Esophagus squamous epithelium (tissue), 4 donors: ENCODE data around the gene STX19.

ENCODE experiments used
- POLR2A ChIP-seq, 4 donors: fragments of 450-650 bp; IDR thresholded peaks; one replicate each; pipeline ENCODE4 v1.6.1; 2017; ENCODE audit warnings: antibody characterized with exemption in 4 of 4, mild to moderate bottlenecking in 4 of 4, moderate library complexity in 3 of 4
- TF ChIP-seq, protein P1 (sequence below), 6 experiments: fragments of 450-650 bp in 4 of 6; fragments of 200-600 bp in 2 of 6; sonication (generic) in 2 of 6; IDR thresholded peaks; one replicate each; pipeline ENCODE4 v1.5.1; 2016 to 2019; ENCODE audit warnings: antibody characterized with exemption in 6 of 6, mild to moderate bottlenecking in 4 of 6, moderate library complexity in 4 of 6

DNA sequence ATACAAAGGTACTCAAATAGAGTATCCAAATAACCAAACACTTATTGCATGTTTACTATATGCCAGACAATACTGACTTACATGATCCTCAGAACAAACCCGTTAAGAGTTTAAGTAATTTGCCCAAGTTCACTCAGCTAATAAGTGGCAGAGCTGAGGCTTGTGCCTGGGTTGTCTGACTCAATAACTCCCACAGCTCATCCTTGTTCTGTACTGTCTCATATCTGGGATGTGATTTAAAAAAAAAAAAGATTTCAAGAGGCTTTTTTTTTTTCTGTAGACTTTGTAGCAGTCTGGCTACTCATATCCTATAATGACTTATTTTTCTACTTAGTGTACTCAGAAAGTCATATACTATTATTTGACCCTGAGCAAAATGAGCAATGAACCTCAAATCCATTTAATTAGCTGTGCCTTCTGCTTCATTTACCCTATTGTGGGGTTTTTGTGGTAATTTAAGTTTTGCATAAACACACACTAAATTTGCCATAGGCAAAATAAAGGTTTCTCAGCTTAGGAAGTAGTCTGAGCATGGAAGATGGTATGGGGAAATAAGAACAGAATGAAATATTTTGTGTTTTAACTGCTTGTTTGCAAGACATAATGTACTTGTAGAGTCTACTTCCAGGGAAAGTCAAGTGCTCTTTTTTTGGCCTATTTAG, 37.6 kb upstream of the STX19 start:
- TF ChIP-seq, protein P1, sequence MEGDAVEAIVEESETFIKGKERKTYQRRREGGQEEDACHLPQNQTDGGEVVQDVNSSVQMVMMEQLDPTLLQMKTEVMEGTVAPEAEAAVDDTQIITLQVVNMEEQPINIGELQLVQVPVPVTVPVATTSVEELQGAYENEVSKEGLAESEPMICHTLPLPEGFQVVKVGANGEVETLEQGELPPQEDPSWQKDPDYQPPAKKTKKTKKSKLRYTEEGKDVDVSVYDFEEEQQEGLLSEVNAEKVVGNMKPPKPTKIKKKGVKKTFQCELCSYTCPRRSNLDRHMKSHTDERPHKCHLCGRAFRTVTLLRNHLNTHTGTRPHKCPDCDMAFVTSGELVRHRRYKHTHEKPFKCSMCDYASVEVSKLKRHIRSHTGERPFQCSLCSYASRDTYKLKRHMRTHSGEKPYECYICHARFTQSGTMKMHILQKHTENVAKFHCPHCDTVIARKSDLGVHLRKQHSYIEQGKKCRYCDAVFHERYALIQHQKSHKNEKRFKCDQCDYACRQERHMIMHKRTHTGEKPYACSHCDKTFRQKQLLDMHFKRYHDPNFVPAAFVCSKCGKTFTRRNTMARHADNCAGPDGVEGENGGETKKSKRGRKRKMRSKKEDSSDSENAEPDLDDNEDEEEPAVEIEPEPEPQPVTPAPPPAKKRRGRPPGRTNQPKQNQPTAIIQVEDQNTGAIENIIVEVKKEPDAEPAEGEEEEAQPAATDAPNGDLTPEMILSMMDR (IDR thresholded peaks at IDR 0.05) = no peak
- no peak for TF ChIP-seq POLR2A (IDR thresholded peaks at IDR 0.05)
